Calu3 (cell line): ENCODE measurements around the gene UMAD1. TPM values are rescaled to one million over a fixed set of nuclear protein-coding genes. Genes with fewer than 3 reads are reported as not detected.
"Not testable (repeated sequence)": the region's sequence is repeated elsewhere in the genome, so short reads cannot be mapped to it uniquely, and the experiment has no call there.

Experiments used
- BruUV-seq: library from RNA; stranded (reverse); fragments of 400-500 nt; replicated peaks from 2 replicates; lab custom pipeline; 2021; lab: Mats Ljungman, UMichigan
- CTCF ChIA-PET: fragments of 300-600 bp; sonication (Branson Sonifier 250); formaldehyde crosslinking; loops from one replicate; lab custom pipeline; 2022; ENCODE audit warnings: antibody characterized with exemption; lab: Charles Lee
- DNase-seq: peaks from one replicate; pipeline ENCODE4 v3.0.0; 2022
- H3K27ac Mint-ChIP-seq: one replicate; pipeline ENCODE4 v1.8.0; 2022; ENCODE audit warnings: mixed read lengths; ENCODE audit not compliant: unreplicated experiment
- H3K27me3 Mint-ChIP-seq: one replicate; pipeline ENCODE4 v1.8.0; 2022; ENCODE audit warnings: mixed read lengths; ENCODE audit not compliant: unreplicated experiment
- H3K36me3 Mint-ChIP-seq: one replicate; pipeline ENCODE4 v1.8.0; 2022; ENCODE audit warnings: mild to moderate bottlenecking, moderate library complexity, mixed read lengths; ENCODE audit not compliant: insufficient read depth, unreplicated experiment
- H3K4me1 Mint-ChIP-seq: one replicate; pipeline ENCODE4 v1.8.0; 2022; ENCODE audit warnings: mild to moderate bottlenecking, low read depth, mixed read lengths; ENCODE audit not compliant: unreplicated experiment
- H3K4me3 Mint-ChIP-seq: one replicate; pipeline ENCODE4 v1.8.0; 2022; ENCODE audit warnings: mild to moderate bottlenecking, low read depth, moderate library complexity, mixed read lengths; ENCODE audit not compliant: unreplicated experiment
- H3K9me3 Mint-ChIP-seq: one replicate; pipeline ENCODE4 v1.8.0; 2022; ENCODE audit warnings: low read depth, mixed read lengths; ENCODE audit not compliant: unreplicated experiment
- intact Hi-C: fragments of 100-400 bp; cut with micrococcal nuclease; formaldehyde crosslinking; loops from one replicate; pipeline ENCODE4 v1.10.0; 2022; ENCODE audit not compliant: unreplicated experiment
- total RNA-seq: library from RNA; stranded (reverse); gene quantifications from 2 replicates; pipeline ENCODE4 v1.2.3, GENCODE V29; 2022
- TF ChIP-seq, protein P1 (sequence below): fragments of 200-600 bp; IDR thresholded peaks from one replicate; pipeline ENCODE4 v1.8.0; 2022; ENCODE audit warnings: antibody characterized with exemption; ENCODE audit not compliant: unreplicated experiment

UMAD1 gene
- total RNA-seq, 1 experiment from 2014 or later = 25.2 TPM

DNA sequence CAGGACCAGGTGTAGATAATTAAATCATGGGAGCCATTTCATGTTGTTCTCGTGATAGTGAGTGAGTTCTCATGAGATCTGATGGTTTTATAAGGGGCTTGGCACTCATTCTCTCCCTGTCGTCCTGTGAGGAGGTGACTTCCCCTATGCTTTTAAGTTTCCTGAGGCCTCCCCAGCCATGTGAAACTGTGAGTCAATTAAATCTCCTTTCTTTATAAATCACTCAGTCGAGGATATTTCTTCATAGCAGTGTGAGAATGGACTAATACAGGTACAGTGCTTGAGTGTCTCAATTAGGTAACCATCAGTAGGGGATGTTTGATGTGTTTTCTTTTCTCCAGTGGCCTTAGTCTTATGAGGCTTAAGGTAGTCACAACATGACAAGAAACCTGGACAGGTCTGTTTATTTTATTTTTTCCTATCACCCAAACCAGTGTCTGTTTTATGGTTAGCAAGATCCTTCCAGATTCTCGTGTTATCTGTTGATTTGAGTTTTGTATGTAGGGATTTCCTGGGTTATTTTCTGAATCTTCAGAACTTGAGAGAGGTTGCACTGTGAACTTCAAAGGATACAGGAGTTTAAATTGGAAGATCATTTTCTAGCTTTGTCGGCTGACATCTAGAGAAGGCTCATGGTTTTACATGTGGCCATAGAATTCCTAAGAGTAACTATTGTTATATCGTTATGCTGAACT, 32.1 kb downstream of the UMAD1 start:
- BruUV-seq = no TSS peak
- Mint-ChIP-seq H3K27ac (no peak overlapping the region), H3K27me3 (no peaks in the 10 kb centered on the region), H3K4me1 (no peaks in the 10 kb centered on the region), H3K9me3 (no peaks in the 10 kb centered on the region), H3K4me3 (no peak overlapping the region), H3K36me3 (no peaks in the 10 kb centered on the region)
- DNase-seq = no peak
- TF ChIP-seq, protein P1, sequence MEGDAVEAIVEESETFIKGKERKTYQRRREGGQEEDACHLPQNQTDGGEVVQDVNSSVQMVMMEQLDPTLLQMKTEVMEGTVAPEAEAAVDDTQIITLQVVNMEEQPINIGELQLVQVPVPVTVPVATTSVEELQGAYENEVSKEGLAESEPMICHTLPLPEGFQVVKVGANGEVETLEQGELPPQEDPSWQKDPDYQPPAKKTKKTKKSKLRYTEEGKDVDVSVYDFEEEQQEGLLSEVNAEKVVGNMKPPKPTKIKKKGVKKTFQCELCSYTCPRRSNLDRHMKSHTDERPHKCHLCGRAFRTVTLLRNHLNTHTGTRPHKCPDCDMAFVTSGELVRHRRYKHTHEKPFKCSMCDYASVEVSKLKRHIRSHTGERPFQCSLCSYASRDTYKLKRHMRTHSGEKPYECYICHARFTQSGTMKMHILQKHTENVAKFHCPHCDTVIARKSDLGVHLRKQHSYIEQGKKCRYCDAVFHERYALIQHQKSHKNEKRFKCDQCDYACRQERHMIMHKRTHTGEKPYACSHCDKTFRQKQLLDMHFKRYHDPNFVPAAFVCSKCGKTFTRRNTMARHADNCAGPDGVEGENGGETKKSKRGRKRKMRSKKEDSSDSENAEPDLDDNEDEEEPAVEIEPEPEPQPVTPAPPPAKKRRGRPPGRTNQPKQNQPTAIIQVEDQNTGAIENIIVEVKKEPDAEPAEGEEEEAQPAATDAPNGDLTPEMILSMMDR = no peak
- intact Hi-C loops = no loop called here
- CTCF ChIA-PET = interaction anchor here (0.7 kb wide), 1 partner anchor 8 kb away, joined by 3 read pairs; no protein-coding TSS in a partner anchor

DNA sequence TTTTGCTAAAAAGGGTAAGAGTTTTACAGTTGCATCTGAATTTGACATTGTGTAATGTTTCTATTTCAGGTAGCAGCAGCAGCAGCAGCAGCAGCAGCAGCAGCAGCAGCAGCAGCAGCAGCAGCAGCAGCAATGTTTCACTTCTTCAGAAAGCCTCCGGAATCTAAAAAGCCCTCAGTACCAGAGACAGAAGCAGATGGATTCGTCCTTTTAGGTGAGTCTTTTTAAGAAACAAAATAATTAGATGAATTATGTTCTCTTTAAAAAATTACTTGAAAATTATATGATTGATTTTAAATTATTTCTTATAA, 32.6 kb downstream of the UMAD1 start:
- BruUV-seq = no TSS peak
- Mint-ChIP-seq H3K27ac (no peak overlapping the region), H3K4me1 (no peaks in the 10 kb centered on the region), H3K9me3 (no peaks in the 10 kb centered on the region), H3K36me3 (no peaks in the 10 kb centered on the region), H3K4me3 (no peak overlapping the region), H3K27me3 (no peaks in the 10 kb centered on the region)
- intact Hi-C loops = no loop called here
- CTCF ChIA-PET = interaction anchor here (0.7 kb wide), 1 partner anchor 8 kb away, joined by 3 read pairs; no protein-coding TSS in a partner anchor
- TF ChIP-seq, protein P1 = no peak
- no peak for DNase-seq

GRCh38 chr7:7675686-7676085, 35.1 kb downstream of the UMAD1 start:
- H3K27me3 Mint-ChIP-seq = no peaks in the 10 kb centered on the region
- intact Hi-C loops = no loop called here
- BruUV-seq = no TSS peak

GRCh38 chr7:7679640-7680039, 39.1 kb downstream of the UMAD1 start:
- H3K36me3 Mint-ChIP-seq, CTCF ChIA-PET, H3K27ac Mint-ChIP-seq, H3K27me3 Mint-ChIP-seq, H3K9me3 Mint-ChIP-seq, DNase-seq, H3K4me3 Mint-ChIP-seq, BruUV-seq: not testable (repeated sequence)
- H3K4me1 Mint-ChIP-seq = peaks cover 22% of the 10 kb centered on the region
- intact Hi-C loops = loop anchor here (2.0 to 5.0 kb wide), 3 partner anchors 213 to 538 kb away; no protein-coding TSS in a partner anchor

More at GRCh38 chr7:7675686-7676085, 35.1 kb downstream of the UMAD1 start:
- Mint-ChIP-seq H3K36me3 (no peaks in the 10 kb centered on the region), H3K9me3 (no peaks in the 10 kb centered on the region), H3K27ac (no peak overlapping the region), H3K4me3 (no peak overlapping the region), H3K4me1 (no peaks in the 10 kb centered on the region)
- no peak for DNase-seq
- TF ChIP-seq, protein P1 = no peak
- CTCF ChIA-PET = no interaction called here
